C4-2B (cell line): ENCODE results near the gene FIZ1.

Experiments used
- ZFX ChIP-seq: fragments of 450-650 bp; IDR thresholded peaks from 2 replicates; pipeline ENCODE4 v1.6.1; 2017
- TF ChIP-seq, protein P1 (sequence below): fragments of 450-650 bp; conservative IDR thresholded peaks from 2 replicates; pipeline ENCODE4 v1.5.1; 2017; ENCODE audit warnings: mild to moderate bottlenecking

DNA sequence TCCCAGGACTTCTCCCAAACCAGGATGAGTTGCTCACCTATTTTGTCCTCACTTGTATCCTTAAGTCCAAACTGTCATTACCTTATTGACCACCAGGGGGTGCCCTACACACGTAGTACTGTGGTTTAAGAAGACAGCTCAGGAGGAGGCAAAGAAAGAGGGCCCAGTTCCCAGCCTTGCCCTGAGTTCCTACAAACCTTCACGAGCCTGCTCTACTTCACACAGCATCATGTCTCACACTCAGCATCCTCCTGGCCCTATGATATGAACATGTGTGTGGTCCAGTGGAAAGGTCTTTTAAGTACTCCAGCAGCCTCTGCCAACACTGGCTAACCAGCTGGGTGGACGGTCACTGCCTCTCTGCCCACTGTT, 33.1 kb upstream of the FIZ1 start:
- TF ChIP-seq, protein P1, sequence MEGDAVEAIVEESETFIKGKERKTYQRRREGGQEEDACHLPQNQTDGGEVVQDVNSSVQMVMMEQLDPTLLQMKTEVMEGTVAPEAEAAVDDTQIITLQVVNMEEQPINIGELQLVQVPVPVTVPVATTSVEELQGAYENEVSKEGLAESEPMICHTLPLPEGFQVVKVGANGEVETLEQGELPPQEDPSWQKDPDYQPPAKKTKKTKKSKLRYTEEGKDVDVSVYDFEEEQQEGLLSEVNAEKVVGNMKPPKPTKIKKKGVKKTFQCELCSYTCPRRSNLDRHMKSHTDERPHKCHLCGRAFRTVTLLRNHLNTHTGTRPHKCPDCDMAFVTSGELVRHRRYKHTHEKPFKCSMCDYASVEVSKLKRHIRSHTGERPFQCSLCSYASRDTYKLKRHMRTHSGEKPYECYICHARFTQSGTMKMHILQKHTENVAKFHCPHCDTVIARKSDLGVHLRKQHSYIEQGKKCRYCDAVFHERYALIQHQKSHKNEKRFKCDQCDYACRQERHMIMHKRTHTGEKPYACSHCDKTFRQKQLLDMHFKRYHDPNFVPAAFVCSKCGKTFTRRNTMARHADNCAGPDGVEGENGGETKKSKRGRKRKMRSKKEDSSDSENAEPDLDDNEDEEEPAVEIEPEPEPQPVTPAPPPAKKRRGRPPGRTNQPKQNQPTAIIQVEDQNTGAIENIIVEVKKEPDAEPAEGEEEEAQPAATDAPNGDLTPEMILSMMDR: peak; percentile 86
- no peak for TF ChIP-seq ZFX
